T-helper 22 cell (primary cell): ENCODE measurements around the gene TUSC1.
"Not testable (repeated sequence)": the region's sequence is repeated elsewhere in the genome, so short reads cannot be mapped to it uniquely, and the experiment has no call there.

Experiments used
- DNase-seq: peaks from one replicate; pipeline ENCODE4 v3.0.0-alpha.2; 2020; ENCODE audit warnings: low read depth

TUSC1 gene

GRCh38 chr9:25678147-25678666 is at the start of gene TUSC1:
TSS of gene TUSC1 (minus strand) at chr9:25678444. CDS start at chr9:25678312, 132 bp downstream.
- DNase-seq = no peak

- DNase-seq = no peak
Observed at GRCh38 chr9:25726871-25727410, 48.7 kb upstream of the TUSC1 start.

- DNase-seq = no peak
Observed at GRCh38 chr9:25724424-25724823, 46.2 kb upstream of the TUSC1 start.

GRCh38 chr9:25716220-25716872 is 38.1 kb upstream of the TUSC1 start:
- no peak for DNase-seq

GRCh38 chr9:25709941-25710340 is 31.7 kb upstream of the TUSC1 start:
- no peak for DNase-seq

GRCh38 chr9:25704800-25705199 is 26.6 kb upstream of the TUSC1 start:
- no peak for DNase-seq

GRCh38 chr9:25703701-25704357 is 25.6 kb upstream of the TUSC1 start:
- DNase-seq = no peak

GRCh38 chr9:25702536-25702935 is 24.3 kb upstream of the TUSC1 start:
- DNase-seq = no peak

GRCh38 chr9:25700899-25701298 is 22.7 kb upstream of the TUSC1 start:
- DNase-seq = not testable (repeated sequence)

GRCh38 chr9:25700430-25700829 is 22.2 kb upstream of the TUSC1 start:
- no peak for DNase-seq

- no peak for DNase-seq
Observed at GRCh38 chr9:25691786-25692185, 13.5 kb upstream of the TUSC1 start.

- no peak for DNase-seq
Observed at GRCh38 chr9:25684321-25684720, 6.1 kb upstream of the TUSC1 start.

GRCh38 chr9:25681266-25681665 is 3.0 kb upstream of the TUSC1 start:
- no peak for DNase-seq

- no peak for DNase-seq
Observed at GRCh38 chr9:25678846-25679360, 659 bp upstream of the TUSC1 start.

GRCh38 chr9:25677301-25678146 is 720 bp downstream of the TUSC1 start:
- no peak for DNase-seq

GRCh38 chr9:25675858-25676257 is 2.4 kb downstream of the TUSC1 start:
- DNase-seq = not testable (repeated sequence)

GRCh38 chr9:25658571-25658970 is 19.7 kb downstream of the TUSC1 start:
- DNase-seq = no peak

- no peak for DNase-seq
Observed at GRCh38 chr9:25654417-25654816, 23.8 kb downstream of the TUSC1 start.

- DNase-seq = no peak
Observed at GRCh38 chr9:25648116-25648515, 30.1 kb downstream of the TUSC1 start.

- DNase-seq = no peak
Observed at GRCh38 chr9:25636026-25636425, 42.2 kb downstream of the TUSC1 start.

GRCh38 chr9:25629231-25629630 is 49.0 kb downstream of the TUSC1 start:
- DNase-seq = no peak
